Stimulated activated CD8-positive, alpha-beta memory T cell treated with anti-CD3 and anti-CD28 coated beads, Interleukin-12 subunit alpha, Interleukin-12 subunit beta, amount 100 ng/mL, for 1 hour (primary cell): ENCODE results near the gene PPP1R12B.
"Not testable (repeated sequence)": the region's sequence is repeated elsewhere in the genome, so short reads cannot be mapped to it uniquely, and the experiment has no call there.

Source experiments
- DNase-seq: peaks from one replicate; pipeline ENCODE4 v3.0.0-alpha.2; 2020; ENCODE audit warnings: low read depth

The PPP1R12B gene

GRCh38 chr1:202448140-202448539, 99.6 kb downstream of the PPP1R12B start:
- not testable (repeated sequence) for DNase-seq

- DNase-seq = not testable (repeated sequence)
Observed at GRCh38 chr1:202451641-202452040, 103.1 kb downstream of the PPP1R12B start.

GRCh38 chr1:202452508-202452907, 104.0 kb downstream of the PPP1R12B start:
- no peak for DNase-seq

DNA sequence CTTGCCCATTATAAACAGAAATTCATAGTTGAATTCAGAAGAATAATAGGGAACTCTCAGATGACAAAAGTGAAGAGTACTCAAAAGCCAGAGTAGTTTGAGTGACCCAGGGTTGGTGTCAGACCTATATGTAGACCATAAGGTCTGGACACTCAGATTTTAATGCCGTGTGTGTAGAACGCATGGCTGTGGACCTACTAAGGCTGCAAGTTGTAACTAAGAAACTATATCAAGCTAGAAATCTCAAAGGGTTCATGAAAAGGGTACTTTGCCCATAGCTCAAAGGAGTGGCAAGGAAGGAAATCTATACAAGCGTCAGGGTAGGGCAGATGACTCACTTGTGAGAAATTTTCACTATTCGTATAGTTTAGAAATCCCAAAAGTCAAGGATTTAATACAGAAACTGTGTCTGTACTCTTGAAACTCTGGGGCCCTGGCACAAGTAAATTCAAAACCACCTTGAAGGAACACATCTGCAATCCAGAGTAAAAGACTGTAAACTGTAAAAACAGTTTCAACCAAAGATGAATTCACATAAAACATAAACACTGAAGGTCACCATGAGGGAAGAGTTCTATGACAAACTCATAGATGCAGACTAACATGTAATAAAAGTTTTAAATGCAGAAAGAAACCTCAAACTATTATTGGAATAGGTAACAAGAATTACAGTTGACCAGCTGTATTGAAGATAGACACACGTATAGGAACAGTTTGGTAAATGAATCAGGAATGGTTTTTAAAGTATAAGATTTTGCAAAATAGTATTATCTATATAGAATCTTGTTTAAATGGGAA, 108.1 kb downstream of the PPP1R12B start:
- DNase-seq = not testable (repeated sequence)

DNA sequence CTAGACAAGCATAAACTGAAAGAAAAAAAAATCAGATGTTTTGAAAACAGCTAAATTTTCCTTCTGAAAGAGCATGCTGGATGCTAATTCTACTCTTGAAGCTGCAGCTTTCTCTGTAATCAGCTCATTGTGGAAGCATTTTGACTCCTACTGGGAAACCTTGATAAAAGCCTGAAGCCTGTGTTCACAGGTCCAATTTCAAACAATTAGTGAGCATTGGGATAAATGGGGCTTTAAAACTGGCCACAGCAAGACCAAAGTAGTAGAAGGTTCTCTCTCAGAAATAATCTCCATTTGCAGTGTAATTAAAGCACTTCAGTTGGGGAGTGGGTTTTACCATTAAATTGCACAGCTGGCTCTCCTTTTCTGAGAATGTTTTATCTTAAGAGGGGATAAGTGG, 110.2 kb downstream of the PPP1R12B start:
- not testable (repeated sequence) for DNase-seq

DNA sequence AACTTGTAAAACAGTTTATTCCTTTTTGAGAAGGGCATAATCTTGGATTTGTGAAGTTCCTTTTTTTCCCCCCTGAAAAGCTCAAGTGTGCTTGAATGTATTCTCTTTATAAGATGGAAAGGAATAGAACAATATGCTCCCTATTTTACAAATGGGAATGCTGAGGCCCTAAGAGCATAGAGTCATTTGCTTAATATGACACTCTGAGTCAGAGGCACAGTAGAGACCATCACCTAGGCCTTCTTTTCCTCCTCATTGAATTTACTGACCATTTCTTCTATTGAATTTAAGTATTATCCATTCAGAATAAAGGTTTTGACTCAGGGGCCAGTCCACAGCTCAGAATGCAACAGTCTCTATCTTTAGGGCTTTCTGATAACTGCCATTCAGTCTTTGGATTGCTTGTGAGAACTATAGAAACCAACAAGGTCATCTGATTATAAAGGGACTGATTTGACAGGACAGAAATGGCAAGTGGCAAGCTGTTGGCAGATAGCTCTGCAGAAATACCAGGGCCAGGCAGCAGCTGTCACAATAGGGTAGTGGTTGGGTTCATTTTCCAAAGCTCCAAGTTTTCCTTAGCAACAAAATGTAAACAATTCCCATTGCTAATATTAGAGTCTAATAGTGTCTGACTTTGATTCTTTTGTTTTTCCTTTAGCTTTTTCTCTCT, 111.1 kb downstream of the PPP1R12B start:
- not testable (repeated sequence) for DNase-seq

GRCh38 chr1:202460143-202460495, 111.6 kb downstream of the PPP1R12B start:
- not testable (repeated sequence) for DNase-seq

- DNase-seq = no peak
Observed at GRCh38 chr1:202462342-202463076, 114.0 kb downstream of the PPP1R12B start.

DNA sequence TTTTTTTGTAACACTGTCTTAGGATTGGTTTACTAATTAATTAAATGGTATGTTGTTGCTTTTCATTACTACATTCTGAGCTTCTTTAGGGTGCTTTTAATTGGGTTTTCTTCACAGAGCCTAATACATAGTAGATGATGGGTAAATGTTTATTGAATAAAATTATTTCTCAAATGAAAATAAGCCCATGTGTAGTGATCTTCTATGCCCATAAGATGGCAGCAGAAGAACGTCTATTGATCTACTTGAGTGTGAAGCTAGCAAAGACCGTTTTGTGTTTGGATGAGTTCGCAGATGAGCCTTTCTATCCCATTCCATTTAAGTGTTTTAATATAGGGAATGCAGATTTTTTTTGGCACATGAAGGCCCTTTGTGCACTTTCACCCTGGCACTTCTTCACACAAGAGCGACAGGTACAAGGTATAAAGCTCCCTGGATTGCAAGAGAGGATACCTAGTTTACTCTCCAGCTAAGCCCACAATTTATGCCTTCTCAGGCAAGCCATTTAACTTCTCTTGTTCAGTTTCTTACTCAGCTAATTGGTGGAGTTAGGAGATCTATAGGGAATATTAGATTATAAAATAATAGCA, 115.7 kb downstream of the PPP1R12B start:
- not testable (repeated sequence) for DNase-seq

DNA sequence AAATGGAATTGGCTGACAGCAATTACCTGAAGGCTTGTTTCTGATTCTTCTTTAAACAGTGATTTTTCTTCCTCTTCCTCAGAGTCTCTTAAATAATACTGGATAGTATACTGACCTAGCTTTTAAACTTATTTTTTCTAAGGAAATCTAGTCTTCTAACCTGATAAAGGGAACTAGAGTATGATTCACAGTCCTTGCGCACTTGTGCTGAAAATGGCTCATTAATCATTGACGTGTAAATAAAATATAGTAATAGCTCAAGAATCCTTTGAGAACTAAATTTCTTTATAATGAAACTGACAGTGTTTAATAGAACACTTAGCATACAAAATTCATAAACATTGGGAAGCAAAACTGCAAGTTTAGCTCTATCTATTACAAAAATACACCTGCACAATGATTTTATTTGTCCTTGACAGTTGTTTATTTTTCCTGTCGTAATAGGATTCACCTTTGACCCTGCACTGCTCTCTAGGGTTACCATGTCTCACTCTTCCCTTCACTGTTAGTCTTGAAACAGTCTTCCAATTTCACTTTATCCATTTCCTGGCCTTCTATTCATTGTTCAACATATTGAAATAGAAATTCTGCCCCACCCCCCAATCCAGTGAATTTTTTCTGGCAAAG, 117.3 kb downstream of the PPP1R12B start:
- DNase-seq = not testable (repeated sequence)

GRCh38 chr1:202466339-202466738, 117.8 kb downstream of the PPP1R12B start:
- not testable (repeated sequence) for DNase-seq

DNA sequence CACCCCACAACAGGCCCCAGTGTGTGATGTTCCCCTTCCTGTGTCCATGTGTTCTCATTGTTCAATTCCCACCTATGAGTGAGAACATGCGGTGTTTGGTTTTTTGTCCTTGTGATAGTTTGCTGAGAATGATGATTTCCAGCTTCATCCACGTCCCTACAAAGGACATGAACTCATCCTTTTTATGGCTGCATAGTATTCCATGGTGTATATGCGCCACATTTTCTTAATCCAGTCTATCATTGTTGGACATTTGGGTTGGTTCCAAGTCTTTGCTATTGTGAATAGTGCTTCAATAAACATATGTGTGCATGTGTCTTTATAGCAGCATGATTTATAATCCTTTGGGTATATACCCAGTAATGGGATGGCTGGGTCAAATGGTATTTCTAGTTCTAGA, 118.9 kb downstream of the PPP1R12B start:
- not testable (repeated sequence) for DNase-seq

DNA sequence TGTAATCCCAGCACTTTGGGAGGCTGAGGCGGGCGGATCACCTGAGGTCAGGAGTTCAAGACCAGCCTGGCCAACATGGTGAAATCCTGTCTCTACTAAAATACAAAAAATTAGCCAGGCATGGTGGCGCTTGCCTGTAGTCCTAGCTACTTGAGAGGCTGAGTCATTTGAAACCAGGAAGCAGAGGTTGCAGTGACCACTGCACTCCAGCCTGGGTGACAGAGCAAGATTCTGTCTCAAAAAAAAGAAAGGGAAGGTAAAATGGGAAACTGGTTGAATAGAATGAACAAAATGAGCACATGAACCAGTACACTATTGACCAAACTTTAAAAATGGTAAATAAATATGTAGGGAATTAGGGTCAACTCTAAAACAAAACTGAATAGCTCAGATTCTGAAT, 120.2 kb downstream of the PPP1R12B start:
- not testable (repeated sequence) for DNase-seq

GRCh38 chr1:202469123-202469522, 120.6 kb downstream of the PPP1R12B start:
- not testable (repeated sequence) for DNase-seq

DNA sequence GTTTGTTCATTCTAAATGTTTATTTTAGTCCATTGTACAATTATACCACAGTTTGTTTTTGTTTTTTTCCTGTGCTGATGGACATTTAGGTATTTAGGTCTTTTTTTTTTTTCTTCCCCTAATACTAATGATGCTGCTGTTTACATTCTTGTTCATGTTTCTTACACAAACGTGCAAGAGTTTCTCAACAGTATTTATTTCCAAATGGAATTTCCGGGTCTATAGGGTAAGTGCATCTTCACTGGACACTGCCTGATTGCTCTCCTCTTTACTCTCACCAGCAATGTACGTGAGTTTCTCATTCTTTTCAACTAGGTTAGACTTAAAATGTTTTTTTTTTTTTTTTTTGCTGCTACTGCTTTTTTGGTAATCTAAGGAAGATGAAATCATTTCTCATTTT, 122.7 kb downstream of the PPP1R12B start:
- DNase-seq = no peak

DNA sequence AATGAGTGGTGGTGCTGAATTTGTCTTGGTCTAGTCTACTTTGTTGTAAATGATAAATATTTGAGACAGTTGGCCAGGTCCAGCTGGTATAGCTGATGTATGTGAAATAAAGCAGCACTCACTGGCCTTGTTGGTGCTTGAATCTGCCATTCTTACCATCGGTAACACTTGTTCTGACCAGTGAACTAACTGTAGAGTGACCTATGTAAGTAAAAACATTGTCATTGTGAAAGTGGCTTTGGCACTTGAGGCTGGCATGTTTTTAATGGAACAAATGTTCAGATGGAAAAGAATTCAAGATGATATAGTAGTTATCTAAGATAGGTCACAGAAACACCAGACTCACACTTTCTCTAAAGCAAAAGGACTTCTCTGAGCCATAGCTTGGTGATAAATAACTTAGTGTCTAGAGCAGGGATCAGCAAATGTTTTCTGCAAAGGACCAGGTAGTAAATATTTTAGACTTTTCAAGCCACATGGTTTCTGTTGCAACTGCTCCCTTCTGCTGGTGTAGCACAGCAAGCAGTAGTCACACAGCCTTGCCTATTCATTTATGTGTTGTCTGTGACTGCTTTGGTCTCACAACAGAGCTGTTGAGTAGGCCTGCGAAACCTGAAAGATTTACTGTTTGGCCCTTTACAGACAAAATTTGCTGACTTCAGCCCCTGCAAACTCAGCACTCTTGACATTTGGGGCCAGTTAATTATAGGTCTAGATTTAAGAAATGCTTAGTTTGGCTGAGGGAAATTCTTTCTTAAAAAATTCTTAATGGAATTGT, 124.0 kb downstream of the PPP1R12B start:
- DNase-seq = not testable (repeated sequence)

- DNase-seq = not testable (repeated sequence)
Observed at GRCh38 chr1:202473266-202474045, 125.0 kb downstream of the PPP1R12B start.

GRCh38 chr1:202479661-202480060, 131.2 kb downstream of the PPP1R12B start:
- not testable (repeated sequence) for DNase-seq

DNA sequence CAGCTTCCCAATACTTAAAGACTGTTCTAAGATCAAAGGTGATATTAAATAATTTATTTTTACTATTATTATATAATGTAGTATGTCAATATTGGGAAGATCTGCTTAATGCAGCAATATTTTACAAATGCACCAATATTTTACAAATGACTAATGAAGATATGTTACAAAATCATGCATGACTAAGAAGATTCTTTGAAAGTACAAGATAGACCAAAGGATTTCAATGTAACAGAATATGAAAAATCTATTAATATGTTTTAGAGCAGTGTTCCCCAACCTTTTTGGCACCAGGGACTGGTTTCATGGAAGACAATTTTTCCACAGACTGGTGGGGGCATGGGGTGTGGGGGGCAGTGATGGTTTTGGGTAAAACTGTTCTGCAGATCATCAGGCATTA, 132.1 kb downstream of the PPP1R12B start:
- not testable (repeated sequence) for DNase-seq

DNA sequence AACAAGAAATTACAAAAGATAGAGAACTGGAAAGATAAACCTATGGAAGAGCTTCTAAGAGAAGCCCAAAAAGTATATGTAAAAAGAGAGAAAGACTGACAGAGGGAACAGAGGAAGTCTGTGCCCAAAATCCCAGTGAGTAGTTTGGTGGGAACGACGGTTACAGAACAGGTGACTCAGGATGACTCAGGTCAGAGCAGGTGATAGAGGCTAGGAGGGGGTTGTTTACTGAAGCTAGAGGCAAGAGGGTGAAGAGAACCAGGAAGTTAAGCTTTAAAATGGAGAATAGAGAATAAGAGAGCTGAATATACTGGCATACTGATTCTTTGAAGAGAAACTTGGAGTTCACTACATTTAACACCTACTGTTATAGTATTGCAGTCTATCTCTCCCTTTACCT, 134.9 kb downstream of the PPP1R12B start:
- DNase-seq = not testable (repeated sequence)
